Measurements from ENCODE around the gene SH3BP4. TPM values are rescaled to one million over a fixed set of nuclear protein-coding genes. Genes with fewer than 3 reads are reported as not detected.
A peak's percentile ranks its signal among the peaks of the same experiment; 100 is the strongest.

Gene SH3BP4
- total RNA-seq, 1 donor from 2014 or later: 36.7 TPM

DNA sequence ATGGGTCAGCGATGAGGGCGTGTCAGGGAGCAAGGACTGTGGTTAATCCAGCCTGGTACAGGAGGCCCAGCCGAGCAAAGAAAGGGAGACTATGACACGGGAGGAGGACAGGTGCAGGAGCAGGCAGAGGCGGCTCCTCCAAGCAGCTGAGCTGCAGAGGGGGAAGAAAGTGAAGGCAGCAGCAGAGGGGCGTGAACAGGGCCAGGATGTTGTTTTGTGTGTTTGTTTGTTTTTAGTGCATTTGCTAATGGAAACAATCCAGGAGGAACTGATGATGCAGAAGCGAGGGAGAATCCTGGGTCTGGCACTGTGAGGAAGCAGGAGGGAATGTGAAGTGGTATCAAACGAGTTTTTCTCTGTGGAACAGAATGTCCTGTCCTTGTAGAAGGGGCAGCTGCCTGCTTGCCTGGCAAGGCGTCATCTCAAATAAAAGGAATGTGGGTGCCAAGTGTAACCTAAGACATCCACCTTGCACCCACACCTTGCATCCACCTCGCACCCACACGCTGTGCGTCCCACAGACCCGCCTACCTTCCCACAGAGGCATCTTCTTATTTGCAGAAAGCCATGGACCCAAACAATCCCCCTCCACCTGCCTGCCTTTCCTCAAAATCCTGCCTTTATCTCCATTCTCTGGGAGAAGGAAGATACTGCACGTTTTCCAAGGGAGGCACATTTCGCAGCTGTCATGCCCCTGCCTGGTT lies 134.8 kb downstream of the SH3BP4 start:
- Histone ChIP-seq H3K27me3 (no peaks in the 10 kb centered on the region), H3K36me3 (no peaks in the 10 kb centered on the region), H3K9me3 (no peaks in the 10 kb centered on the region), H3K4me3 (no peak overlapping the region), H3K4me1 (no peaks in the 10 kb centered on the region), H3K27ac (no peak overlapping the region)
- no peak for TF ChIP-seq CTCF (IDR thresholded peaks at IDR 0.05)
- DNase-seq (ENCODE audit: low spot score in 2 of 2): no peak
- intact Hi-C loops (cut with DNase I): no loop called here

DNA sequence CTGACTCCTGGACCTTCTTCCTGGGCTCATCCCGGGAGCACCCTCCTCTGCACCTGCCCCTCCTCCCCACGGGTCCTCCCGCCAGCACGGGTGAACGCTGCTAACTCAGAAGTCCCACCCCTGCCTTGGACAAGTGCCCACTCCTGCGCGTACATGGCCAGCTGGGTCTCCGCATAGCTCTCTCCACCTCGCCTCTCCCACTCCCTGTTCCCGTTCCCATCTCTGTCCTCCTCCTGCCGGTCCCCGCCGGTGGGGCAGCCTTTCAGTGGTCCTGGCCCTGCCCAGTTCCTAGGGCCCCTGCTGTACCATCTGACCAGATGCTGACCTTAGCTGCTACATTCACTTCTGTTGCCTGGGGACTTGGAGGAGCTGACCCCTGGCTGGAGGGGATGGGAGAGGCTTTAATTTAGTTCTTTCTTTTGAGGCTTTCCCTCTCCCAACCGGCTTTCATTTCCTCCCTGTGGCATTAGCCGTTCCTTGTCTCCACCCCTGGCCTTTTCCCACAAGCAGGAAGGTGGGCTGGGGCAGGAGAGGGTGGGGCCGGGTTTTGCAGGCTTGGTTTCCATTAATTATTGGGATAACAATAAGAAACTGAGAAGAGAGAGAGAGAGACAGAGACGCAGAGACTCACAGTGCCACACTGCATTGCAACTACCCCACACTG lies 136.1 kb downstream of the SH3BP4 start:
- intact Hi-C loops (cut with DNase I): no loop called here
- Histone ChIP-seq H3K4me3 (peak overlapping the region in 1 of 2 donors; percentile 2), H3K4me1 (no peaks in the 10 kb centered on the region)

GRCh38 chr2:235088496-235088921 lies 136.7 kb downstream of the SH3BP4 start:
- no peaks in the 10 kb centered on the region for H3K4me1 ChIP-seq
- no peaks in the 10 kb centered on the region for H3K27me3 ChIP-seq
- H3K9me3 ChIP-seq: no peaks in the 10 kb centered on the region
- H3K4me3 ChIP-seq: no peak overlapping the region
- intact Hi-C loops (cut with DNase I): no loop called here
- no peak overlapping the region for H3K27ac ChIP-seq
- H3K36me3 ChIP-seq: no peaks in the 10 kb centered on the region
- TF ChIP-seq CTCF (IDR thresholded peaks at IDR 0.05): no peak
- no peak for DNase-seq (ENCODE audit: low spot score in 2 of 2)

More for the DNA sequence above, 136.1 kb downstream of the SH3BP4 start:
- DNase-seq (ENCODE audit: low spot score in 2 of 2): no peak
- Histone ChIP-seq H3K9me3 (no peaks in the 10 kb centered on the region), H3K27me3 (no peaks in the 10 kb centered on the region), H3K27ac (no peak overlapping the region), H3K36me3 (no peaks in the 10 kb centered on the region)
- no peak for TF ChIP-seq CTCF (IDR thresholded peaks at IDR 0.05)

- no peaks in the 10 kb centered on the region for H3K27me3 ChIP-seq
- no peak overlapping the region for H3K27ac ChIP-seq
- no peaks in the 10 kb centered on the region for H3K36me3 ChIP-seq
- H3K4me3 ChIP-seq: no peak overlapping the region
- H3K4me1 ChIP-seq: no peaks in the 10 kb centered on the region
- no peak for DNase-seq (ENCODE audit: low spot score in 2 of 2)
- intact Hi-C loops (cut with DNase I): no loop called here
- TF ChIP-seq CTCF (IDR thresholded peaks at IDR 0.05): no peak
- H3K9me3 ChIP-seq: no peaks in the 10 kb centered on the region
Observed at GRCh38 chr2:235091421-235091820, 139.6 kb downstream of the SH3BP4 start.

- Histone ChIP-seq H3K4me1 (no peaks in the 10 kb centered on the region), H3K27ac (no peak overlapping the region), H3K27me3 (no peaks in the 10 kb centered on the region), H3K4me3 (no peak overlapping the region), H3K9me3 (no peaks in the 10 kb centered on the region), H3K36me3 (no peaks in the 10 kb centered on the region)
- intact Hi-C loops (cut with DNase I): no loop called here
- no peak for TF ChIP-seq CTCF (IDR thresholded peaks at IDR 0.05)
- DNase-seq (ENCODE audit: low spot score in 2 of 2): no peak
Observed at GRCh38 chr2:235091983-235092382, 140.2 kb downstream of the SH3BP4 start.
